ENCODE measurements around the gene AUTS2.

AUTS2 gene

GRCh38 chr7:70040970-70041766, 442.9 kb downstream of the AUTS2 start:
- no peak for FAIRE-seq
- DNase-seq (ENCODE audit: insufficient read length, low spot score) = no peak

GRCh38 chr7:70042533-70042932, 444.3 kb downstream of the AUTS2 start:
- no peak for DNase-seq (ENCODE audit: insufficient read length, low spot score)

GRCh38 chr7:70043015-70043538, 444.8 kb downstream of the AUTS2 start:
- DNase-seq (ENCODE audit: insufficient read length, low spot score) (no peak), FAIRE-seq (no peak)

More at GRCh38 chr7:70042533-70042932, 444.3 kb downstream of the AUTS2 start:
- no peak for FAIRE-seq

GRCh38 chr7:70044064-70044463, 445.8 kb downstream of the AUTS2 start:
- DNase-seq (ENCODE audit: insufficient read length, low spot score) (no peak), FAIRE-seq (no peak)

GRCh38 chr7:70044525-70044924, 446.2 kb downstream of the AUTS2 start:
- no peak for DNase-seq (ENCODE audit: insufficient read length, low spot score)
- FAIRE-seq = no peak

- FAIRE-seq = no peak
Measured at GRCh38 chr7:70044981-70045380, 446.7 kb downstream of the AUTS2 start.

GRCh38 chr7:70047384-70047783, 449.1 kb downstream of the AUTS2 start:
- FAIRE-seq (no peak), DNase-seq (ENCODE audit: insufficient read length, low spot score) (no peak)

More at GRCh38 chr7:70044981-70045380, 446.7 kb downstream of the AUTS2 start:
- DNase-seq (ENCODE audit: insufficient read length, low spot score) = no peak

- no peak for FAIRE-seq
- DNase-seq (ENCODE audit: insufficient read length, low spot score) = no peak
Measured at GRCh38 chr7:70047891-70048448, 449.7 kb downstream of the AUTS2 start.

GRCh38 chr7:70051726-70052125, 453.5 kb downstream of the AUTS2 start:
- DNase-seq (ENCODE audit: insufficient read length, low spot score) (no peak), FAIRE-seq (no peak)

GRCh38 chr7:70052691-70053090, 454.4 kb downstream of the AUTS2 start:
- FAIRE-seq (no peak), DNase-seq (ENCODE audit: insufficient read length, low spot score) (no peak)

GRCh38 chr7:70053421-70053820, 455.1 kb downstream of the AUTS2 start:
- no peak for FAIRE-seq
- DNase-seq (ENCODE audit: insufficient read length, low spot score) = no peak

GRCh38 chr7:70053989-70054388, 455.7 kb downstream of the AUTS2 start:
- FAIRE-seq (no peak), DNase-seq (ENCODE audit: insufficient read length, low spot score) (no peak)

GRCh38 chr7:70056363-70056762, 458.1 kb downstream of the AUTS2 start:
- no peak for DNase-seq (ENCODE audit: insufficient read length, low spot score)
- no peak for FAIRE-seq

GRCh38 chr7:70060298-70061068, 462.2 kb downstream of the AUTS2 start:
- no peak for FAIRE-seq
- no peak for DNase-seq (ENCODE audit: insufficient read length, low spot score)

GRCh38 chr7:70063371-70063770, 465.1 kb downstream of the AUTS2 start:
- FAIRE-seq = no peak
- no peak for DNase-seq (ENCODE audit: insufficient read length, low spot score)

- DNase-seq (ENCODE audit: insufficient read length, low spot score) (no peak), FAIRE-seq (no peak)
Measured at GRCh38 chr7:70063927-70064326, 465.7 kb downstream of the AUTS2 start.

GRCh38 chr7:70066844-70067243, 468.6 kb downstream of the AUTS2 start:
- no peak for FAIRE-seq

GRCh38 chr7:70068531-70068930, 470.3 kb downstream of the AUTS2 start:
- no peak for DNase-seq (ENCODE audit: insufficient read length, low spot score)

More at GRCh38 chr7:70066844-70067243, 468.6 kb downstream of the AUTS2 start:
- no peak for DNase-seq (ENCODE audit: insufficient read length, low spot score)

GRCh38 chr7:70069977-70070376, 471.7 kb downstream of the AUTS2 start:
- DNase-seq (ENCODE audit: insufficient read length, low spot score) = no peak
- no peak for FAIRE-seq

More at GRCh38 chr7:70068531-70068930, 470.3 kb downstream of the AUTS2 start:
- no peak for FAIRE-seq

GRCh38 chr7:70071766-70072165, 473.5 kb downstream of the AUTS2 start:
- no peak for DNase-seq (ENCODE audit: insufficient read length, low spot score)
- FAIRE-seq = no peak

GRCh38 chr7:70072220-70072619, 473.9 kb downstream of the AUTS2 start:
- DNase-seq (ENCODE audit: insufficient read length, low spot score) = no peak
- FAIRE-seq = no peak

Data from GM19239 (cell line).